HepG2 (cell line): ENCODE measurements around the gene GPC2. TPM values are rescaled to one million over a fixed set of nuclear protein-coding genes. Genes with fewer than 3 reads are reported as not detected.

Source experiments
- ATAC-seq: fragments of 200-7000 bp; cut with Tn5 transposase; 3 replicates; pipeline ENCODE4 v1.9.1; 2020; ENCODE audit warnings: mild to moderate bottlenecking, moderate library complexity
- BruUV-seq: library from RNA; stranded (reverse); fragments of 400-500 nt; replicated peaks from 2 replicates; lab custom pipeline; 2021; lab: Mats Ljungman, UMichigan
- CTCF ChIA-PET: fragments of 300-600 bp; formaldehyde crosslinking; extraction: SDS; loops from one replicate; lab custom pipeline; 2021; ENCODE audit warnings: low total read pairs, inconsistent platforms, low intra/inter-chr PET ratio; lab: Yijun Ruan, JAX
- POLR2A ChIA-PET: fragments of 350-600 bp; sonication (Branson Sonifier 250); formaldehyde crosslinking; loops from one replicate; lab custom pipeline; 2020; ENCODE audit warnings: antibody characterized with exemption, inconsistent platforms; lab: Yijun Ruan, JAX
- DNase-seq: peaks from one replicate; pipeline ENCODE4 v3.0.0-alpha.2; 2015; ENCODE audit warnings: low spot score
- FAIRE-seq: peaks from 3 replicates; lab custom pipeline; 2011; peaks lifted over from hg19 to GRCh38; lab: Jason Lieb, UNC
- H2AFZ ChIP-seq: one replicate; pipeline ENCODE4 v1.6.1; 2011; ENCODE audit warnings: low read length, inconsistent platforms
- H3K27ac ChIP-seq: fragments of 300-600 bp; 3 replicates; pipeline ENCODE4 v1.8.0; 2011; ENCODE audit warnings: mixed run types, mild to moderate bottlenecking, mixed read lengths, low read length, inconsistent platforms; ENCODE audit not compliant: insufficient read depth; ENCODE audit errors: extremely low read length
- H3K27me3 ChIP-seq, 2 experiments: fragments of 200-600 bp in 1 of 2; 2 replicates in 1 of 2; 3 replicates in 1 of 2; pipeline versions ENCODE4 v1.6.0 to v1.8.0; 2011; ENCODE audit warnings: low read length in 2 of 2, mild to moderate bottlenecking in 2 of 2, moderate library complexity in 2 of 2, inconsistent platforms in 1 of 2; ENCODE audit not compliant: insufficient read depth in 2 of 2, control insufficient read depth in 1 of 2
- H3K36me3 ChIP-seq, 2 experiments: fragments of 200-600 bp in 1 of 2; replicated peaks in 1 of 2; 2 replicates in 1 of 2; 3 replicates in 1 of 2; pipeline versions ENCODE4 v1.5.1 to v1.8.0; 2011; ENCODE audit warnings: low read length in 2 of 2, inconsistent platforms in 1 of 2; ENCODE audit not compliant: insufficient read depth in 2 of 2, control insufficient read depth in 1 of 2
- H3K4me1 ChIP-seq: 2 replicates; pipeline ENCODE4 v1.5.1; 2012; ENCODE audit warnings: low read length, inconsistent platforms; ENCODE audit not compliant: insufficient read depth
- H3K4me2 ChIP-seq: 2 replicates; pipeline ENCODE4 v1.6.0; 2011; ENCODE audit warnings: low read depth, low read length, inconsistent platforms
- H3K4me3 ChIP-seq, 3 experiments: fragments of 200-600 bp in 1 of 3; sonication (generic), shearing (Covaris generic) in 1 of 3; replicated peaks in 1 of 3; 2 replicates each; pipeline ENCODE4 v1.5.1; 2011 to 2016; ENCODE audit warnings: low read length in 3 of 3, inconsistent platforms in 2 of 3, low read depth in 2 of 3, mild to moderate bottlenecking in 2 of 3, control low read depth in 1 of 3, mixed read lengths in 1 of 3; ENCODE audit not compliant: insufficient read depth in 1 of 3
- H3K79me2 ChIP-seq: one replicate; pipeline ENCODE4 v1.6.1; 2011; ENCODE audit warnings: low read length, inconsistent platforms; ENCODE audit not compliant: insufficient read depth
- H3K9ac ChIP-seq: 2 replicates; pipeline ENCODE4 v1.6.0; 2011; ENCODE audit warnings: mild to moderate bottlenecking, low read depth, low read length, inconsistent platforms; ENCODE audit not compliant: insufficient read depth
- H3K9me3 ChIP-seq: 2 replicates; pipeline ENCODE4 v1.5.1; 2012; ENCODE audit warnings: mild to moderate bottlenecking, low read length
- H4K20me1 ChIP-seq: 2 replicates; pipeline ENCODE4 v1.6.0; 2011; ENCODE audit warnings: inconsistent platforms, mild to moderate bottlenecking, low read length, moderate library complexity; ENCODE audit not compliant: insufficient read depth
- BCL6 ChIP-seq: IDR thresholded peaks from 2 replicates; pipeline ENCODE4 v1.6.1; 2016; ENCODE audit warnings: missing genetic modification reagents, missing compliant biosample characterization
- DNMT1 ChIP-seq: sonication (generic); formaldehyde crosslinking; IDR thresholded peaks from 2 replicates; pipeline ENCODE4 v1.5.1; 2020; ENCODE audit warnings: mild to moderate bottlenecking, missing genetic modification reagents
- HMG20B ChIP-seq: conservative IDR thresholded peaks from 2 replicates; pipeline ENCODE4 v1.6.1; 2016; ENCODE audit warnings: missing genetic modification reagents, missing compliant biosample characterization
- KDM5B ChIP-seq: sonication (generic); formaldehyde crosslinking; IDR thresholded peaks from 2 replicates; pipeline ENCODE4 v1.4.0; 2020; ENCODE audit warnings: missing genetic modification reagents, mild to moderate bottlenecking, borderline replicate concordance
- MAFF ChIP-seq: IDR thresholded peaks from 2 replicates; pipeline ENCODE4 v1.6.1; 2011; ENCODE audit warnings: low read depth, low read length, improper control_type of control experiment
- MED1 ChIP-seq: sonication (generic); formaldehyde crosslinking; IDR thresholded peaks from 2 replicates; pipeline ENCODE4 v1.4.0; 2020; ENCODE audit warnings: missing genetic modification reagents
- NFRKB ChIP-seq: fragments of 450-650 bp; IDR thresholded peaks from 2 replicates; pipeline ENCODE4 v1.6.1; 2017
- NKX3-1 ChIP-seq: sonication (generic); formaldehyde crosslinking; IDR thresholded peaks from 2 replicates; pipeline ENCODE4 v1.5.0; 2020; ENCODE audit warnings: missing genetic modification reagents
- PRMT3 ChIP-seq: sonication (generic); formaldehyde crosslinking; IDR thresholded peaks from 2 replicates; pipeline ENCODE4 v1.8.1; 2022; ENCODE audit warnings: low read depth, mild to moderate bottlenecking, moderate library complexity, missing genetic modification reagents, borderline replicate concordance
- SETDB1 ChIP-seq: sonication (generic); formaldehyde crosslinking; IDR thresholded peaks from 2 replicates; pipeline ENCODE4 v1.5.1; 2020; ENCODE audit warnings: missing genetic modification reagents, mild to moderate bottlenecking, borderline replicate concordance
- WIZ ChIP-seq: sonication (generic); formaldehyde crosslinking; IDR thresholded peaks from 2 replicates; pipeline ENCODE4 v1.5.1; 2020; ENCODE audit warnings: mild to moderate bottlenecking, missing genetic modification reagents
- ZBTB38 ChIP-seq: sonication (generic); formaldehyde crosslinking; IDR thresholded peaks from 2 replicates; pipeline ENCODE4 v1.5.1; 2020; ENCODE audit warnings: mild to moderate bottlenecking, missing genetic modification reagents
- ZFY ChIP-seq: sonication (generic); formaldehyde crosslinking; IDR thresholded peaks from 2 replicates; pipeline ENCODE4 v1.4.0; 2020; ENCODE audit warnings: missing genetic modification reagents
- ZNF3 ChIP-seq: IDR thresholded peaks from 2 replicates; pipeline ENCODE4 v1.7.0; 2017; ENCODE audit warnings: inconsistent platforms
- ZNF44 ChIP-seq: sonication (generic); formaldehyde crosslinking; IDR thresholded peaks from 2 replicates; pipeline ENCODE4 v1.5.1; 2020; ENCODE audit warnings: mild to moderate bottlenecking, missing genetic modification reagents
- WGBS: methylation state at CpG from one replicate; pipeline ENCODE4 v1.1.6; 2017; ENCODE audit warnings: low lambda C conversion rate; 5-methylcytosine and 5-hydroxymethylcytosine counted together
- in situ Hi-C: cut with HindIII; loops from 2 replicates; pipeline ENCODE4 v1.10.0; 2017; ENCODE audit warnings: low pct_unique_long_range_greater_than_20kb; ENCODE audit not compliant: extremely low pct_ligation_motif_present
- intact Hi-C: fragments of 100-400 bp; cut with micrococcal nuclease; formaldehyde crosslinking; loops from one replicate; pipeline ENCODE4 v1.10.0; 2022; ENCODE audit not compliant: unreplicated experiment
- polyA plus RNA-seq, 8 experiments: library from polyadenylated mRNA; depleted of rRNA in 3 of 8; stranded (reverse) in 7 of 8; unstranded in 1 of 8; fragments of >200 nt; fragmentation: Illumina TruSeq in 4 of 8; extraction: Trizol in 4 of 8; gene quantifications; 2 replicates each; pipeline versions ENCODE4 v1.2.1 to v1.2.3, GENCODE V29; 2011 to 2016; ENCODE audit warnings: low read depth in 4 of 8, missing spikeins in 1 of 8, mixed read lengths in 1 of 8; ENCODE audit not compliant: insufficient read depth in 1 of 8
- total RNA-seq, 5 experiments: library from RNA; depleted of rRNA; stranded (reverse); fragments of >200 nt; fragmentation: Illumina TruSeq; extraction: Trizol; gene quantifications; 2 replicates each; pipeline ENCODE4 v1.2.3, GENCODE V29; 2016; ENCODE audit warnings: low read depth in 1 of 5
- TF ChIP-seq, protein P1 (sequence below): sonication (generic); formaldehyde crosslinking; conservative IDR thresholded peaks from 2 replicates; pipeline ENCODE4 v1.4.0; 2020; ENCODE audit warnings: missing genetic modification reagents
- TF ChIP-seq, protein P2 (sequence below): sonication (generic); formaldehyde crosslinking; IDR thresholded peaks from 2 replicates; pipeline ENCODE4 v1.5.1; 2020; ENCODE audit warnings: mild to moderate bottlenecking, missing genetic modification reagents, moderate library complexity
- TF ChIP-seq, protein P3 (sequence below): sonication (generic); formaldehyde crosslinking; conservative IDR thresholded peaks from 2 replicates; pipeline ENCODE4 v1.4.0; 2020; ENCODE audit warnings: missing genetic modification reagents

GPC2 gene
- total and polyA plus RNA-seq, 2 of the 13 experiments (the other 11 are each of a cell fraction or from before 2014, with no cell fraction given): 0.64 to 0.78 TPM

DNA sequence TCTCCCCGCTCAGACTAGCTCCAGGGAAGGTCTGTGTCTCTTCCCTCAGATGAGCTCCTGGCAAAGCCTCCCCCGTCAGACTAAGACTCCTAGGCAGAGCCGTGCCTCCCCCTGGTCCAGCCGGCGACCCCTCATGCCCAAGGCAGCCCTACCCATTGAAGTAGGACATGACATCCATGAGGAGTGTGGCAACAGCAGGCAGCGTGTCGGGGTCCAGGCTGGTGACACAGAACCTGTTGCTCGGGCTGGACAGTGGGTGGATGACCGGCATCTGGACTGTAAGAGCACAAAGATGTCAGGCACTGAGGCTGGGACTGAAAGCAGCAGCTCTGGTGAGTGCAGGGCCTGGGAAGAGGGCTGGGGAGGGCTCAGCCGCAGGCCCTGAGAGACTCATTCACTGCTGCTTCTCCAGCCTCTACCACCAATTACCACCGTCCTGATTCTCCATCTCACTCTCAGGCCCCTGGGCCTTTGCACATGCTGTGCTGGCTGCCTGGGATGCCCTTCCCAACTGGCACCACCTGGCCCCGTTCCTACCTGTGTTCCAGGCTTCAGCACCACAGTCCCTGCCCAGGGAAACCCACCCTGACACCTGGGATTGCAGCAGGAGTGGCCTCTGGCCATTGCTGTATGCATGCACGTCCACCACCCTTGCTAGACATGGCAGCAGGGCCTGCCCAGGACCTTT, 45.4 kb upstream of the GPC2 start:
- ATAC-seq (no peak), FAIRE-seq (no peak), DNase-seq (no peak)
- Histone ChIP-seq H3K4me3 (no peak overlapping the region), H2AFZ (no peak overlapping the region), H3K4me1 (peaks cover 3% of the 10 kb centered on the region; the same call in 1 of the 2 replicates), H3K36me3 (peaks cover 9 to 18% of the 10 kb centered on the region in 2 experiments; a peak in 3 of 5 replicates), H4K20me1 (no peaks in the 10 kb centered on the region), H3K27me3 (no peaks in the 10 kb centered on the region), H3K79me2 (no peaks in the 10 kb centered on the region), H3K9ac (no peak overlapping the region), H3K27ac (no peak overlapping the region), H3K9me3 (no peaks in the 10 kb centered on the region), H3K4me2 (no peak overlapping the region)
- POLR2A ChIA-PET: no interaction called here
- in situ Hi-C loops: no loop called here
- CTCF ChIA-PET: no interaction called here
- TF ChIP-seq ZBTB38 (no peak), WIZ (no peak), MED1 (no peak), ZNF3 (no peak), ZFY (CRISPR knock-in tag) (no peak), BCL6 (no peak), PRMT3 (CRISPR knock-in tag) (no peak), MAFF (no peak), SETDB1 (CRISPR knock-in tag) (no peak), ZNF44 (CRISPR knock-in tag) (no peak), NFRKB (no peak), DNMT1 (CRISPR knock-in tag) (no peak), HMG20B (CRISPR knock-in tag) (no peak), NKX3-1 (CRISPR knock-in tag) (no peak), KDM5B (no peak)
- TF ChIP-seq, protein P1, sequence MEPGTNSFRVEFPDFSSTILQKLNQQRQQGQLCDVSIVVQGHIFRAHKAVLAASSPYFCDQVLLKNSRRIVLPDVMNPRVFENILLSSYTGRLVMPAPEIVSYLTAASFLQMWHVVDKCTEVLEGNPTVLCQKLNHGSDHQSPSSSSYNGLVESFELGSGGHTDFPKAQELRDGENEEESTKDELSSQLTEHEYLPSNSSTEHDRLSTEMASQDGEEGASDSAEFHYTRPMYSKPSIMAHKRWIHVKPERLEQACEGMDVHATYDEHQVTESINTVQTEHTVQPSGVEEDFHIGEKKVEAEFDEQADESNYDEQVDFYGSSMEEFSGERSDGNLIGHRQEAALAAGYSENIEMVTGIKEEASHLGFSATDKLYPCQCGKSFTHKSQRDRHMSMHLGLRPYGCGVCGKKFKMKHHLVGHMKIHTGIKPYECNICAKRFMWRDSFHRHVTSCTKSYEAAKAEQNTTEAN: no peak
- TF ChIP-seq, protein P2, sequence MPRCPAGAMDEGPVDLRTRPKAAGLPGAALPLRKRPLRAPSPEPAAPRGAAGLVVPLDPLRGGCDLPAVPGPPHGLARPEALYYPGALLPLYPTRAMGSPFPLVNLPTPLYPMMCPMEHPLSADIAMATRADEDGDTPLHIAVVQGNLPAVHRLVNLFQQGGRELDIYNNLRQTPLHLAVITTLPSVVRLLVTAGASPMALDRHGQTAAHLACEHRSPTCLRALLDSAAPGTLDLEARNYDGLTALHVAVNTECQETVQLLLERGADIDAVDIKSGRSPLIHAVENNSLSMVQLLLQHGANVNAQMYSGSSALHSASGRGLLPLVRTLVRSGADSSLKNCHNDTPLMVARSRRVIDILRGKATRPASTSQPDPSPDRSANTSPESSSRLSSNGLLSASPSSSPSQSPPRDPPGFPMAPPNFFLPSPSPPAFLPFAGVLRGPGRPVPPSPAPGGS (CRISPR knock-in tag): no peak
- TF ChIP-seq, protein P3, sequence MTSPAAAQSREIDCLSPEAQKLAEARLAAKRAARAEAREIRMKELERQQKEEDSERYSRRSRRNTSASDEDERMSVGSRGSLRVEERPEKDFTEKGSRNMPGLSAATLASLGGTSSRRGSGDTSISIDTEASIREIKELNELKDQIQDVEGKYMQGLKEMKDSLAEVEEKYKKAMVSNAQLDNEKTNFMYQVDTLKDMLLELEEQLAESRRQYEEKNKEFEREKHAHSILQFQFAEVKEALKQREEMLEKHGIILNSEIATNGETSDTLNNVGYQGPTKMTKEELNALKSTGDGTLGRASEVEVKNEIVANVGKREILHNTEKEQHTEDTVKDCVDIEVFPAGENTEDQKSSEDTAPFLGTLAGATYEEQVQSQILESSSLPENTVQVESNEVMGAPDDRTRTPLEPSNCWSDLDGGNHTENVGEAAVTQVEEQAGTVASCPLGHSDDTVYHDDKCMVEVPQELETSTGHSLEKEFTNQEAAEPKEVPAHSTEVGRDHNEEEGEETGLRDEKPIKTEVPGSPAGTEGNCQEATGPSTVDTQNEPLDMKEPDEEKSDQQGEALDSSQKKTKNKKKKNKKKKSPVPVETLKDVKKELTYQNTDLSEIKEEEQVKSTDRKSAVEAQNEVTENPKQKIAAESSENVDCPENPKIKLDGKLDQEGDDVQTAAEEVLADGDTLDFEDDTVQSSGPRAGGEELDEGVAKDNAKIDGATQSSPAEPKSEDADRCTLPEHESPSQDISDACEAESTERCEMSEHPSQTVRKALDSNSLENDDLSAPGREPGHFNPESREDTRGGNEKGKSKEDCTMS (CRISPR knock-in tag): no peak
- no TSS peak for BruUV-seq
- intact Hi-C loops: no loop called here
- 93% methylated on average over 12 of the region's 13 CpGs for WGBS
